Smooth muscle cell (in vitro differentiated cells): ENCODE data around the gene ST8SIA1. TPM values are rescaled to one million over a fixed set of nuclear protein-coding genes. Genes with fewer than 3 reads are reported as not detected.
A peak's percentile ranks its signal among the peaks of the same experiment; 100 is the strongest.

Source experiments
- DNase-seq: peaks from one replicate; lab custom pipeline; 2025; ENCODE audit not compliant: unreplicated experiment; lab: John Stamatoyannopoulos, UW
- H2AFZ ChIP-seq: fragments of 200-600 bp; sonication (generic); 2 replicates; pipeline ENCODE4 v1.6.0; 2016; ENCODE audit warnings: antibody characterized with exemption, low read depth, mild to moderate bottlenecking
- H3F3A ChIP-seq: fragments of 200-600 bp; sonication (generic); 2 replicates; pipeline ENCODE4 v1.6.0; 2017; ENCODE audit warnings: antibody characterized with exemption, low read depth
- H3K27ac ChIP-seq: fragments of 200-600 bp; sonication (generic); 2 replicates; pipeline ENCODE4 v1.5.1; 2016; ENCODE audit warnings: low read depth, mild to moderate bottlenecking
- H3K27me3 ChIP-seq: fragments of 200-600 bp; sonication (generic); 2 replicates; pipeline ENCODE4 v1.6.1; 2016; ENCODE audit warnings: low read depth, mild to moderate bottlenecking
- H3K36me3 ChIP-seq: fragments of 200-600 bp; sonication (generic); 2 replicates; pipeline ENCODE4 v1.5.1; 2016; ENCODE audit warnings: low read depth
- H3K4me1 ChIP-seq: fragments of 200-600 bp; sonication (generic); 2 replicates; pipeline ENCODE4 v1.5.1; 2016; ENCODE audit warnings: low read depth
- H3K4me2 ChIP-seq: fragments of 200-600 bp; sonication (generic); 2 replicates; pipeline ENCODE4 v1.6.0; 2016; ENCODE audit warnings: mild to moderate bottlenecking
- H3K4me3 ChIP-seq: fragments of 200-600 bp; sonication (generic); 2 replicates; pipeline ENCODE4 v1.5.1; 2016; ENCODE audit warnings: mild to moderate bottlenecking
- H3K79me2 ChIP-seq: fragments of 200-600 bp; sonication (generic); 2 replicates; pipeline ENCODE4 v1.6.0; 2016; ENCODE audit warnings: low read depth, mild to moderate bottlenecking
- H3K9ac ChIP-seq: fragments of 200-600 bp; sonication (generic); 2 replicates; pipeline ENCODE4 v1.6.0; 2016; ENCODE audit warnings: low read depth
- H3K9me3 ChIP-seq: fragments of 200-600 bp; sonication (generic); replicated peaks from 2 replicates; pipeline ENCODE4 v1.5.1; 2016; ENCODE audit warnings: low read depth
- H4K20me1 ChIP-seq: fragments of 200-600 bp; sonication (generic); 2 replicates; pipeline ENCODE4 v1.6.0; 2016; ENCODE audit warnings: low read depth
- CTCF ChIP-seq: fragments of 200-600 bp; sonication (generic); IDR thresholded peaks from 2 replicates; pipeline ENCODE4 v1.5.1; 2017; ENCODE audit warnings: borderline replicate concordance, mild to moderate bottlenecking, antibody characterized with exemption; ENCODE audit not compliant: insufficient read depth, poor library complexity, severe bottlenecking
- WGBS: methylation state at CpG from one replicate; pipeline ENCODE4 v1.1.7; 2016; ENCODE audit warnings: low lambda C conversion rate; 5-methylcytosine and 5-hydroxymethylcytosine counted together
- polyA plus RNA-seq: library from polyadenylated mRNA; unstranded; fragments of >200 nt; fragmentation: Nextera tagmentation; extraction: Ambion mirVana; gene quantifications from 2 replicates; pipeline ENCODE4 v1.2.1, GENCODE V29; 2016
- total RNA-seq: library from RNA; depleted of rRNA; stranded (reverse); fragments of >200 nt; gene quantifications from 2 replicates; pipeline ENCODE4 v1.2.3, GENCODE V29; 2014

Gene ST8SIA1
- total and polyA plus RNA-seq, 2 experiments from 2014 or later: 3.7 to 5.3 TPM

GRCh38 chr12:22322091-22322490 is 12.4 kb downstream of the ST8SIA1 start:
- Histone ChIP-seq H3K9ac (no peak overlapping the region), H3K36me3 (no peaks in the 10 kb centered on the region), H3K79me2 (no peaks in the 10 kb centered on the region), H3K4me2 (no peak overlapping the region), H3F3A (peaks cover 7% of the 10 kb centered on the region), H3K4me1 (peaks cover 23% of the 10 kb centered on the region), H3K27ac (peak overlapping the region; percentile 22), H3K4me3 (no peak overlapping the region), H2AFZ (peak overlapping the region; percentile 52), H4K20me1 (no peaks in the 10 kb centered on the region), H3K9me3 (no peaks in the 10 kb centered on the region), H3K27me3 (no peaks in the 10 kb centered on the region)
- WGBS: 90% methylated on average over 6 of the region's 6 CpGs
- TF ChIP-seq CTCF: no peak
- DNase-seq: no peak

GRCh38 chr12:22321638-22322037 is 12.9 kb downstream of the ST8SIA1 start:
- no peak overlapping the region for H3K9ac ChIP-seq
- no peaks in the 10 kb centered on the region for H3K9me3 ChIP-seq
- H3K27me3 ChIP-seq: no peaks in the 10 kb centered on the region
- H3K27ac ChIP-seq: peak overlapping the region; percentile 22
- no peak for DNase-seq
- no peaks in the 10 kb centered on the region for H3K79me2 ChIP-seq
- no peaks in the 10 kb centered on the region for H3K36me3 ChIP-seq
- no peaks in the 10 kb centered on the region for H4K20me1 ChIP-seq
- peak overlapping the region; percentile 52 for H2AFZ ChIP-seq
- H3F3A ChIP-seq: peaks cover 7% of the 10 kb centered on the region
- H3K4me1 ChIP-seq: peaks cover 23% of the 10 kb centered on the region
- H3K4me2 ChIP-seq: peak overlapping the region; percentile 43
- WGBS: 47% methylated on average over 2 of the region's 2 CpGs
- no peak for TF ChIP-seq CTCF
- no peak overlapping the region for H3K4me3 ChIP-seq

GRCh38 chr12:22321018-22321605 is 13.4 kb downstream of the ST8SIA1 start:
- Histone ChIP-seq H3F3A (peaks cover 7% of the 10 kb centered on the region), H3K9me3 (no peaks in the 10 kb centered on the region), H4K20me1 (no peaks in the 10 kb centered on the region), H3K27ac (peak overlapping the region; percentile 22), H3K4me3 (no peak overlapping the region), H3K4me1 (peaks cover 23% of the 10 kb centered on the region), H3K27me3 (no peaks in the 10 kb centered on the region), H2AFZ (peak overlapping the region; percentile 52), H3K79me2 (no peaks in the 10 kb centered on the region), H3K36me3 (no peaks in the 10 kb centered on the region), H3K4me2 (peak overlapping the region; percentile 43), H3K9ac (no peak overlapping the region)
- TF ChIP-seq CTCF: no peak
- DNase-seq: no peak
- 63% methylated on average over 11 of the region's 11 CpGs for WGBS
